Liver (tissue), 9 donors: ENCODE measurements around the gene POLR2H. TPM values are rescaled to one million over a fixed set of nuclear protein-coding genes. Genes with fewer than 3 reads are reported as not detected.
A peak's percentile ranks its signal among the peaks of the same experiment; 100 is the strongest.

Source experiments
- DNase-seq: peaks from one replicate; pipeline ENCODE4 v3.0.0-alpha.2; 2017; ENCODE audit warnings: low spot score
- H3K27ac ChIP-seq, 2 donors: one replicate each; pipeline ENCODE4 v1.7.0; 2013; ENCODE audit warnings: inconsistent platforms in 2 of 2, low read length in 2 of 2, control low read depth in 1 of 2, low read depth in 1 of 2, mild to moderate bottlenecking in 1 of 2
- H3K27me3 ChIP-seq, 4 donors: one replicate each; pipeline versions ENCODE4 v1.6.1 to v1.7.0; 2013; ENCODE audit warnings: low read length in 3 of 4, inconsistent platforms in 1 of 4, mild to moderate bottlenecking in 1 of 4, moderate library complexity in 1 of 4; ENCODE audit not compliant: control insufficient read depth in 4 of 4, insufficient read depth in 4 of 4
- H3K36me3 ChIP-seq, 4 donors: one replicate each; pipeline versions ENCODE4 v1.6.1 to v1.7.0; 2013; ENCODE audit warnings: low read length in 3 of 4, mild to moderate bottlenecking in 3 of 4, low read depth in 1 of 4, moderate library complexity in 1 of 4; ENCODE audit not compliant: control insufficient read depth in 4 of 4, insufficient read depth in 3 of 4
- H3K4me1 ChIP-seq, 4 donors: one replicate each; pipeline versions ENCODE4 v1.6.1 to v1.7.0; 2013; ENCODE audit warnings: low read length in 3 of 4, mild to moderate bottlenecking in 3 of 4, moderate library complexity in 1 of 4; ENCODE audit not compliant: control insufficient read depth in 4 of 4, insufficient read depth in 4 of 4
- H3K4me3 ChIP-seq, 3 donors: one replicate each; pipeline versions ENCODE4 v1.6.1 to v1.7.0; 2013; ENCODE audit warnings: low read length in 3 of 3, control low read depth in 1 of 3, low read depth in 1 of 3, mild to moderate bottlenecking in 1 of 3
- H3K9ac ChIP-seq, 2 donors: one replicate each; pipeline ENCODE4 v1.7.0; 2013; ENCODE audit warnings: low read length in 2 of 2, mild to moderate bottlenecking in 2 of 2, moderate library complexity in 2 of 2, control low read depth in 1 of 2, low read depth in 1 of 2
- H3K9me3 ChIP-seq, 4 donors: one replicate each; pipeline versions ENCODE4 v1.6.1 to v1.7.0; 2013; ENCODE audit warnings: low read length in 3 of 4; ENCODE audit not compliant: control insufficient read depth in 4 of 4
- FOXA2 ChIP-seq: IDR thresholded peaks from 2 replicates; pipeline ENCODE4 v1.6.1; 2016; ENCODE audit warnings: antibody characterized with exemption
- GABPA ChIP-seq, 2 donors: IDR thresholded peaks in 1 of 2; conservative IDR thresholded peaks in 1 of 2; 2 replicates each; pipeline ENCODE4 v1.6.1; 2016; ENCODE audit warnings: antibody characterized with exemption in 2 of 2, mild to moderate bottlenecking in 1 of 2, moderate library complexity in 1 of 2
- HNF4A ChIP-seq, 2 donors: conservative IDR thresholded peaks; 2 replicates each; pipeline ENCODE4 v1.6.1; 2016; ENCODE audit warnings: antibody characterized with exemption in 2 of 2, mild to moderate bottlenecking in 2 of 2
- HNF4G ChIP-seq: IDR thresholded peaks from 2 replicates; pipeline ENCODE4 v1.6.1; 2016; ENCODE audit warnings: antibody characterized with exemption
- JUND ChIP-seq, 2 donors: IDR thresholded peaks; 2 replicates each; pipeline ENCODE4 v1.6.1; 2016; ENCODE audit warnings: antibody characterized with exemption in 2 of 2
- NR2F2 ChIP-seq: IDR thresholded peaks from 2 replicates; pipeline ENCODE4 v1.6.1; 2016; ENCODE audit warnings: antibody characterized with exemption
- RAD21 ChIP-seq, 2 donors: IDR thresholded peaks; 2 replicates each; pipeline ENCODE4 v1.6.1; 2016; ENCODE audit warnings: antibody characterized with exemption in 2 of 2, mild to moderate bottlenecking in 2 of 2
- RXRA ChIP-seq, 2 donors: IDR thresholded peaks; 2 replicates each; pipeline ENCODE4 v1.6.1; 2017 to 2018; ENCODE audit warnings: antibody characterized with exemption in 2 of 2, mild to moderate bottlenecking in 1 of 2
- SP1 ChIP-seq: IDR thresholded peaks from 2 replicates; pipeline ENCODE4 v1.6.1; 2018; ENCODE audit warnings: antibody characterized with exemption, mild to moderate bottlenecking
- TAF1 ChIP-seq: conservative IDR thresholded peaks from 2 replicates; pipeline ENCODE4 v1.6.1; 2016; ENCODE audit warnings: antibody characterized with exemption, mild to moderate bottlenecking
- YY1 ChIP-seq: IDR thresholded peaks from 2 replicates; pipeline ENCODE4 v1.6.1; 2016; ENCODE audit warnings: antibody characterized with exemption, mild to moderate bottlenecking
- WGBS: extraction: QIAGEN DNeasy Blood & Tissue Kit; methylation state at CpG from one replicate; pipeline ENCODE4 v1.1.7; 2013; 5-methylcytosine and 5-hydroxymethylcytosine counted together
- polyA plus RNA-seq, 2 donors: library from polyadenylated mRNA; stranded (reverse) in 1 of 2; unstranded in 1 of 2; fragments of 200-250 nt in 1 of 2; fragments of >200 nt in 1 of 2; fragmentation: Nextera tagmentation in 1 of 2; extraction: Ambion mirVana in 1 of 2; gene quantifications; one replicate each; pipeline versions ENCODE4 v1.2.1 to v1.2.3, GENCODE V29; 2013 to 2015
- total RNA-seq, 2 donors: library from RNA; depleted of rRNA; stranded (reverse); fragments of >200 nt; gene quantifications; one replicate each; pipeline ENCODE4 v1.2.3, GENCODE V29; 2014
- TF ChIP-seq, protein P1 (sequence below): IDR thresholded peaks from 2 replicates; pipeline ENCODE4 v1.6.1; 2016; ENCODE audit warnings: antibody characterized with exemption
- TF ChIP-seq, protein P2 (sequence below): IDR thresholded peaks from 2 replicates; pipeline ENCODE4 v1.6.1; 2016; ENCODE audit warnings: antibody characterized with exemption
- donor health status: healthy.
- donor health status: healthy.
- donor health status: healthy.
- donor health status: healthy.
- donor health status: healthy.

Gene POLR2H
- total and polyA plus RNA-seq, 4 donors: 25.7 to 55.7 (median 43.5) TPM

DNA sequence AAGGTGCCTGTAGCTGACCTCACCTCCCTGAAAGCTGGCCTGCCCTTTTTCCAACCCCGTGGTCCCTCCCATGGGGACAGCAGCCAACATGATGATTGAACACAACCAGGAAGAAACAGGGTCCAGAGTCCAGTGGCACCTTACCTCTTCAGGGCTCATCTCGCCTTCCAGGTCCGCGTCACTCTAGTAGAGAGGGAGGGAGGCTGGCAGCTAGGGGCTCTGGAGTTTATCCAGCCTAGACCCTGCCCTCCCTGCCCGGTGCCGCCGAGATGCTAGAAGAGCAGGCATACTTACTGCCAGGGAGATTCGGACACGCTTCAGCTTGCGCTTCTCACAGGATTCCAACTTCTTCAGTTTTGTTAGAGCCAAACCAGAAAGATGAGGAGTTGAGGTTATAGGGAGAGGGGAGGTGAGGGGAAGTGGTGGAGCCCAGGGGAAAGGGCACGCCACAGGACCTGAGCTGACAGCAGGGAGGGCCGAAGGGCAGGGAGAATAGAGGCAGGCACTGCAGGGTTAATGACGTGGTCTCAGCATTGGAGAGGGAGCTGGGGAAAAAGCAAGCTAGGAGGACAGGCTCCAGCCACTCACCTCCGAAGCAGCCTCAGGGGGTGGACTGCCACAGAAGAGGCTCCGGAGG, 9.2 kb upstream of the POLR2H start:
- Histone ChIP-seq H3K27me3 (no peaks in the 10 kb centered on the region), H3K27ac (peak overlapping the region; percentile 51), H3K9me3 (no peaks in the 10 kb centered on the region), H3K4me3 (no peak overlapping the region), H3K4me1 (peaks cover 8 to 17% (median 14%) of the 10 kb centered on the region in 4 donors), H3K36me3 (peaks cover 0 to 2% (median 0%) of the 10 kb centered on the region in 4 donors), H3K9ac (no peak overlapping the region)
- WGBS: 56% methylated on average over 15 of the region's 15 CpGs
- no peak for DNase-seq
- TF ChIP-seq RAD21 (IDR thresholded peaks at IDR 0.05): peak in 1 of 2 donors; percentile 11
- TF ChIP-seq, protein P1, sequence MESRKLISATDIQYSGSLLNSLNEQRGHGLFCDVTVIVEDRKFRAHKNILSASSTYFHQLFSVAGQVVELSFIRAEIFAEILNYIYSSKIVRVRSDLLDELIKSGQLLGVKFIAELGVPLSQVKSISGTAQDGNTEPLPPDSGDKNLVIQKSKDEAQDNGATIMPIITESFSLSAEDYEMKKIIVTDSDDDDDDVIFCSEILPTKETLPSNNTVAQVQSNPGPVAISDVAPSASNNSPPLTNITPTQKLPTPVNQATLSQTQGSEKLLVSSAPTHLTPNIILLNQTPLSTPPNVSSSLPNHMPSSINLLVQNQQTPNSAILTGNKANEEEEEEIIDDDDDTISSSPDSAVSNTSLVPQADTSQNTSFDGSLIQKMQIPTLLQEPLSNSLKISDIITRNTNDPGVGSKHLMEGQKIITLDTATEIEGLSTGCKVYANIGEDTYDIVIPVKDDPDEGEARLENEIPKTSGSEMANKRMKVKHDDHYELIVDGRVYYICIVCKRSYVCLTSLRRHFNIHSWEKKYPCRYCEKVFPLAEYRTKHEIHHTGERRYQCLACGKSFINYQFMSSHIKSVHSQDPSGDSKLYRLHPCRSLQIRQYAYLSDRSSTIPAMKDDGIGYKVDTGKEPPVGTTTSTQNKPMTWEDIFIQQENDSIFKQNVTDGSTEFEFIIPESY: no peak
- peak; percentile 67 for TF ChIP-seq HNF4G
- peak; percentile 88 to 90 for TF ChIP-seq HNF4A (conservative IDR thresholded peaks at IDR 0.05)
- TF ChIP-seq SP1: peak; percentile 87
- TF ChIP-seq RXRA (IDR thresholded peaks at IDR 0.05): peak; percentile 51 to 57
- TF ChIP-seq, protein P2, sequence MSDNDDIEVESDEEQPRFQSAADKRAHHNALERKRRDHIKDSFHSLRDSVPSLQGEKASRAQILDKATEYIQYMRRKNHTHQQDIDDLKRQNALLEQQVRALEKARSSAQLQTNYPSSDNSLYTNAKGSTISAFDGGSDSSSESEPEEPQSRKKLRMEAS: no peak
- TF ChIP-seq JUND (IDR thresholded peaks at IDR 0.05): peak in 1 of 2 donors; percentile 58

- H3K9ac ChIP-seq: no peak overlapping the region
- TF ChIP-seq GABPA (IDR thresholded peaks at IDR 0.05 in 1 of 2, conservative IDR thresholded peaks at IDR 0.05 in 1 of 2) (no peak), YY1 (no peak), NR2F2 (no peak), JUND (IDR thresholded peaks at IDR 0.05) (no peak), SP1 (no peak), TAF1 (no peak)
- TF ChIP-seq, protein P1: no peak
- H3K4me3 ChIP-seq: no peak overlapping the region
- H3K36me3 ChIP-seq: peaks cover 0 to 2% (median 0%) of the 10 kb centered on the region in 4 donors
- H3K27me3 ChIP-seq: no peaks in the 10 kb centered on the region
- WGBS: 94% methylated on average over 11 of the region's 11 CpGs
- no peak overlapping the region for H3K27ac ChIP-seq
- no peaks in the 10 kb centered on the region for H3K9me3 ChIP-seq
- H3K4me1 ChIP-seq: peaks cover 8 to 17% (median 14%) of the 10 kb centered on the region in 4 donors
- DNase-seq: no peak
Observed at GRCh38 chr3:184352897-184353545, 8.5 kb upstream of the POLR2H start.

DNA sequence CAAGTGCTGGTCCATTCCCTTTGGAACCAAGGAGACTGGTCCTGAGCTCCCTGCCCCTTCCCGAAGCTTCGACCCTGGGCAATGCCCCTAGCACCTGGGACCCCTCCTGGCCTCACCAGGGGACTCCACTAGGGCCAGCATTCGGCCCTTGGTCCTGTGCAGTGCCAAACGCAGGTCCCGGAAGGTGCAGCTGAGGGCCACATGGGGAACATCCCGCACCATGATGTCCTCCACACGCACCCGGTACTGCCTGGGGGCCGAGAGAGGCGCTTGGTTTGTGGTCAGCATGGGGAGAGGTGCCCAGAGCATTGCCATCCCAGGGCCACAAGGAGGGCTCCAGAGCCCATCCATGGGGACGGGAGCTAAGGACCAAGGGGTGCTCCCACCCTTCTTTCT, 8.0 kb upstream of the POLR2H start:
- TF ChIP-seq SP1: no peak
- TF ChIP-seq FOXA2: no peak
- H3K36me3 ChIP-seq: no peaks in the 10 kb centered on the region
- no peak for DNase-seq
- no peaks in the 10 kb centered on the region for H3K9me3 ChIP-seq
- no peak overlapping the region for H3K4me3 ChIP-seq
- peaks cover 8 to 17% (median 14%) of the 10 kb centered on the region in 4 donors for H3K4me1 ChIP-seq
- H3K27me3 ChIP-seq: no peaks in the 10 kb centered on the region
- 96% methylated on average over 11 of the region's 11 CpGs for WGBS
- no peak overlapping the region for H3K9ac ChIP-seq
- H3K27ac ChIP-seq: no peak overlapping the region
